Measurements from ENCODE around the gene ZNF382.
"Not testable (repeated sequence)": the region's sequence is repeated elsewhere in the genome, so short reads cannot be mapped to it uniquely, and the experiment has no call there.

Gene ZNF382

GRCh38 chr19:36574741-36575140 lies 30.4 kb upstream of the ZNF382 start:
- DNase-seq (ENCODE audit: low read depth), result no peak
- TF ChIP-seq CTCF (IDR thresholded peaks at IDR 0.05; ENCODE audit: insufficient read depth, low read depth, low read length, missing control alignments), result no peak
- H3K4me3 ChIP-seq (ENCODE audit: low read length), result peak overlapping the region; percentile 97

- H3K4me3 ChIP-seq (ENCODE audit: low read length), result no peak overlapping the region
- DNase-seq (ENCODE audit: low read depth), result no peak
Observed at GRCh38 chr19:36577271-36577996, 27.7 kb upstream of the ZNF382 start.

GRCh38 chr19:36579255-36579654 lies 25.9 kb upstream of the ZNF382 start:
- no peak overlapping the region for H3K4me3 ChIP-seq (ENCODE audit: low read length)
- TF ChIP-seq CTCF (IDR thresholded peaks at IDR 0.05; ENCODE audit: insufficient read depth, low read depth, low read length, missing control alignments), result no peak
- no peak for DNase-seq (ENCODE audit: low read depth)

More at GRCh38 chr19:36577271-36577996, 27.7 kb upstream of the ZNF382 start:
- no peak for TF ChIP-seq CTCF (IDR thresholded peaks at IDR 0.05; ENCODE audit: insufficient read depth, low read depth, low read length, missing control alignments)

- not testable (repeated sequence) for H3K4me3 ChIP-seq (ENCODE audit: low read length); DNase-seq (ENCODE audit: low read depth)
Observed at GRCh38 chr19:36602681-36603080, 2.4 kb upstream of the ZNF382 start.

- DNase-seq (ENCODE audit: low read depth), result peak; percentile 58
- TF ChIP-seq CTCF (IDR thresholded peaks at IDR 0.05; ENCODE audit: insufficient read depth, low read depth, low read length, missing control alignments), result no peak
- H3K4me3 ChIP-seq (ENCODE audit: low read length), result peak overlapping the region; percentile 78
Observed at GRCh38 chr19:36604656-36605100, 435 bp upstream of the ZNF382 start.

- H3K4me3 ChIP-seq (ENCODE audit: low read length), result peak overlapping the region; percentile 78
- no peak for DNase-seq (ENCODE audit: low read depth)
- TF ChIP-seq CTCF (IDR thresholded peaks at IDR 0.05; ENCODE audit: insufficient read depth, low read depth, low read length, missing control alignments), result no peak
Observed at GRCh38 chr19:36605877-36606478, 865 bp downstream of the ZNF382 start.

- no peak overlapping the region for H3K4me3 ChIP-seq (ENCODE audit: low read length)
- TF ChIP-seq CTCF (IDR thresholded peaks at IDR 0.05; ENCODE audit: insufficient read depth, low read depth, low read length, missing control alignments), result no peak
- no peak for DNase-seq (ENCODE audit: low read depth)
Observed at GRCh38 chr19:36627057-36627456, 21.9 kb downstream of the ZNF382 start.

Measured in epithelial cell of esophagus (primary cell).